Neural cell (in vitro differentiated cells): ENCODE measurements around the gene SAG. TPM values are rescaled to one million over a fixed set of nuclear protein-coding genes. Genes with fewer than 3 reads are reported as not detected.

Experiments
- H2AFZ ChIP-seq: fragments of 200-600, 300-800 bp; sonication (generic), shearing (Covaris generic); 2 replicates; pipeline ENCODE4 v1.6.0; 2014; ENCODE audit warnings: low read depth, mild to moderate bottlenecking, antibody characterized with exemption, low read length, moderate library complexity
- H3F3A ChIP-seq: fragments of 200-600 bp; shearing (Covaris generic); 2 replicates; pipeline ENCODE4 v1.6.1; 2016; ENCODE audit warnings: mild to moderate bottlenecking, moderate library complexity, mixed read lengths, antibody characterized with exemption, low read length; ENCODE audit not compliant: insufficient read depth, poor library complexity, severe bottlenecking
- H3K27ac ChIP-seq: fragments of 200-600, 300-800 bp; sonication (generic), shearing (Covaris generic); 2 replicates; pipeline ENCODE4 v1.5.1; 2014; ENCODE audit warnings: mild to moderate bottlenecking, low read length, moderate library complexity
- H3K27me3 ChIP-seq: fragments of 300-800, 200-600 bp; sonication (generic), shearing (Covaris generic); 2 replicates; pipeline ENCODE4 v1.6.0; 2014; ENCODE audit warnings: mild to moderate bottlenecking, low read depth, low read length, moderate library complexity; ENCODE audit not compliant: insufficient read depth
- H3K36me3 ChIP-seq: fragments of 300-800, 200-600 bp; sonication (generic), shearing (Covaris generic); 2 replicates; pipeline ENCODE4 v1.5.1; 2014; ENCODE audit warnings: mild to moderate bottlenecking, antibody characterized with exemption, low read length, moderate library complexity; ENCODE audit not compliant: insufficient read depth
- H3K4me2 ChIP-seq: fragments of 300-800, 200-600 bp; sonication (generic), shearing (Covaris generic); 2 replicates; pipeline ENCODE4 v1.6.0; 2014; ENCODE audit warnings: mild to moderate bottlenecking, low read length
- H3K4me3 ChIP-seq: fragments of 300-800, 200-600 bp; sonication (generic), shearing (Covaris generic); 2 replicates; pipeline ENCODE4 v1.5.1; 2014; ENCODE audit warnings: mild to moderate bottlenecking, low read length, moderate library complexity
- H3K79me2 ChIP-seq: fragments of 200-600 bp; shearing (Covaris generic); replicated peaks from 2 replicates; pipeline ENCODE4 v1.6.0; 2014; ENCODE audit warnings: mild to moderate bottlenecking, low read length, moderate library complexity; ENCODE audit not compliant: insufficient read depth
- H3K9ac ChIP-seq: fragments of 300-800, 200-600 bp; sonication (generic), shearing (Covaris generic); 2 replicates; pipeline ENCODE4 v1.6.1; 2016; ENCODE audit warnings: mild to moderate bottlenecking, low read length, mixed read lengths
- H3K9me2 ChIP-seq: fragments of 200-600 bp; shearing (Covaris generic); 2 replicates; pipeline ENCODE4 v1.6.1; 2016; ENCODE audit warnings: mild to moderate bottlenecking, low read length, mixed read lengths; ENCODE audit not compliant: insufficient read depth
- H3K9me3 ChIP-seq: fragments of 200-600, 300-800 bp; sonication (generic), shearing (Covaris generic); 2 replicates; pipeline ENCODE4 v1.6.1; 2016; ENCODE audit warnings: mild to moderate bottlenecking, mixed run types, low read length, moderate library complexity, mixed read lengths
- H4K20me1 ChIP-seq: fragments of 200-600 bp; shearing (Covaris generic); 2 replicates; pipeline ENCODE4 v1.6.1; 2016; ENCODE audit warnings: mild to moderate bottlenecking, mixed run types; ENCODE audit not compliant: insufficient read depth
- CTCF ChIP-seq: fragments of 450-650 bp; IDR thresholded peaks from 2 replicates; pipeline ENCODE4 v1.5.1; 2014; ENCODE audit warnings: antibody characterized with exemption, mild to moderate bottlenecking, moderate library complexity; ENCODE audit not compliant: poor library complexity, severe bottlenecking
- EP300 ChIP-seq: fragments of 450-650 bp; conservative IDR thresholded peaks from 2 replicates; pipeline ENCODE4 v1.6.1; 2014; ENCODE audit warnings: antibody characterized with exemption, mild to moderate bottlenecking, moderate library complexity; ENCODE audit not compliant: poor library complexity, severe bottlenecking
- EZH2 ChIP-seq: fragments of 200-600, 300-800 bp; shearing (Covaris generic), sonication (generic); IDR thresholded peaks from 2 replicates; pipeline ENCODE4 v1.6.1; 2014; ENCODE audit warnings: antibody characterized with exemption, low read length, borderline replicate concordance, mild to moderate bottlenecking; ENCODE audit not compliant: insufficient read depth, poor library complexity, severe bottlenecking
- MXI1 ChIP-seq: fragments of 450-650 bp; conservative IDR thresholded peaks from 2 replicates; pipeline ENCODE4 v1.6.1; 2014; ENCODE audit warnings: antibody characterized with exemption, mild to moderate bottlenecking; ENCODE audit not compliant: poor library complexity, severe bottlenecking
- POLR2AphosphoS5 ChIP-seq: IDR thresholded peaks from 2 replicates; pipeline ENCODE4 v1.6.1; 2012
- RAD21 ChIP-seq: fragments of 450-650 bp; conservative IDR thresholded peaks from 2 replicates; pipeline ENCODE4 v1.6.1; 2014; ENCODE audit warnings: antibody characterized with exemption, mild to moderate bottlenecking, moderate library complexity
- REST ChIP-seq: IDR thresholded peaks from 2 replicates; pipeline ENCODE4 v1.6.1; 2012; ENCODE audit warnings: borderline replicate concordance
- SMC3 ChIP-seq: fragments of 450-650 bp; conservative IDR thresholded peaks from 2 replicates; pipeline ENCODE4 v1.6.1; 2014; ENCODE audit warnings: antibody characterized with exemption, mild to moderate bottlenecking, moderate library complexity; ENCODE audit not compliant: poor library complexity
- TAF1 ChIP-seq: IDR thresholded peaks from 2 replicates; pipeline ENCODE4 v1.6.1; 2012; ENCODE audit warnings: low read depth
- polyA plus RNA-seq: library from polyadenylated mRNA; depleted of rRNA; stranded (reverse); fragments of >200 nt; gene quantifications from 2 replicates; pipeline ENCODE4 v1.2.3, GENCODE V29; 2014

SAG gene
- polyA plus RNA-seq, 1 donor from 2014 or later: not detected

GRCh38 chr2:233331536-233331935 is 23.9 kb downstream of the SAG start:
- H2AFZ ChIP-seq: no peak overlapping the region
- no peak overlapping the region for H3K27ac ChIP-seq
- no peaks in the 10 kb centered on the region for H3K36me3 ChIP-seq
- no peaks in the 10 kb centered on the region for H3K79me2 ChIP-seq
- H3K4me3 ChIP-seq: no peak overlapping the region
- no peaks in the 10 kb centered on the region for H3K27me3 ChIP-seq
- H3K4me2 ChIP-seq: no peak overlapping the region
- TF ChIP-seq CTCF (no peak), MXI1 (no peak), RAD21 (no peak), SMC3 (no peak), EP300 (no peak), POLR2AphosphoS5 (no peak), REST (no peak), EZH2 (no peak), TAF1 (no peak)
- H4K20me1 ChIP-seq: no peaks in the 10 kb centered on the region
- H3K9me2 ChIP-seq: no peaks in the 10 kb centered on the region
- H3F3A ChIP-seq: no peaks in the 10 kb centered on the region
- H3K9me3 ChIP-seq: no peaks in the 10 kb centered on the region
- no peak overlapping the region for H3K9ac ChIP-seq

- no peak overlapping the region for H3K4me3 ChIP-seq
- no peak overlapping the region for H3K27ac ChIP-seq
- no peak overlapping the region for H3K4me2 ChIP-seq
- no peaks in the 10 kb centered on the region for H3F3A ChIP-seq
- no peak overlapping the region for H3K9ac ChIP-seq
- H3K9me3 ChIP-seq: no peaks in the 10 kb centered on the region
- H3K9me2 ChIP-seq: no peaks in the 10 kb centered on the region
- H4K20me1 ChIP-seq: no peaks in the 10 kb centered on the region
- H3K36me3 ChIP-seq: no peaks in the 10 kb centered on the region
- no peak overlapping the region for H2AFZ ChIP-seq
- H3K27me3 ChIP-seq: no peaks in the 10 kb centered on the region
- TF ChIP-seq EP300 (no peak), RAD21 (no peak), EZH2 (no peak), CTCF (no peak), TAF1 (no peak)
- no peaks in the 10 kb centered on the region for H3K79me2 ChIP-seq
Measured at GRCh38 chr2:233332125-233332524, 24.5 kb downstream of the SAG start.
